Right lobe of liver (tissue), 6 donors: ENCODE data around the gene JPT1. TPM values are rescaled to one million over a fixed set of nuclear protein-coding genes. Genes with fewer than 3 reads are reported as not detected.
"Not testable (repeated sequence)": the region's sequence is repeated elsewhere in the genome, so short reads cannot be mapped to it uniquely, and the experiment has no call there.

Experiments
- ATAC-seq, 4 donors: fragments of 200-7000 bp; cut with Tn5 transposase; one replicate each; pipeline ENCODE4 v1.9.1; 2020; ENCODE audit warnings: mild to moderate bottlenecking in 4 of 4, moderate library complexity in 4 of 4
- DNase-seq, 3 donors: peaks; one replicate each; pipeline ENCODE4 v3.0.0-alpha.2; 2020
- H3K27ac ChIP-seq, 3 donors: fragments of 200-600 bp; one replicate each; pipeline ENCODE4 v1.8.0; 2022
- H3K27me3 ChIP-seq, 2 donors: fragments of 200-600 bp; one replicate each; pipeline ENCODE4 v1.8.0; 2022
- H3K36me3 ChIP-seq, 4 donors: fragments of 200-600 bp; sonication (generic) in 1 of 4; one replicate each; pipeline versions ENCODE4 v1.5.1 to v1.8.0; 2017 to 2022; ENCODE audit warnings: control low read depth in 1 of 4
- H3K4me1 ChIP-seq, 4 donors: fragments of 200-600 bp; sonication (generic) in 1 of 4; one replicate each; pipeline versions ENCODE4 v1.5.1 to v1.8.0; 2017 to 2022; ENCODE audit warnings: control low read depth in 1 of 4
- H3K4me3 ChIP-seq, 3 donors: fragments of 200-600 bp; one replicate each; pipeline ENCODE4 v1.8.0; 2022
- H3K9me3 ChIP-seq, 4 donors: fragments of 200-600 bp; sonication (generic) in 1 of 4; one replicate each; pipeline versions ENCODE4 v1.5.1 to v1.8.0; 2017 to 2022; ENCODE audit warnings: control low read depth in 1 of 4
- CTCF ChIP-seq, 4 donors: fragments of 200-600 bp in 3 of 4; fragments of 450-650 bp in 1 of 4; IDR thresholded peaks; one replicate each; pipeline versions ENCODE4 v1.5.1 to v1.8.0; 2016 to 2022; ENCODE audit warnings: antibody characterized with exemption in 4 of 4, mild to moderate bottlenecking in 2 of 4
- POLR2A ChIP-seq: fragments of 450-650 bp; IDR thresholded peaks from one replicate; pipeline ENCODE4 v1.6.1; 2017; ENCODE audit warnings: antibody characterized with exemption, mild to moderate bottlenecking
- WGBS: methylation state at CpG from one replicate; pipeline ENCODE4 v1.1.6; 2018; ENCODE audit warnings: low coverage, low lambda C conversion rate; ENCODE audit not compliant: insufficient coverage; ENCODE audit errors: missing lambda C conversion rate; 5-methylcytosine and 5-hydroxymethylcytosine counted together
- intact Hi-C, 2 donors: fragments of 100-400 bp; cut with DNase I; formaldehyde crosslinking; loops; one replicate each; pipeline versions ENCODE4 v1.11.2 to v1.14.1; 2022
- total RNA-seq, 6 experiments: library from RNA; depleted of rRNA in 2 of 6; stranded (reverse); fragments of >200 nt in 2 of 6; fragmentation: NEBNext Ultra II Directional in 3 of 6; extraction: Animal tissue kit (Norgen Biotek cat#: 25700) in 3 of 6; gene quantifications; one replicate each; pipeline versions ENCODE4 v1.1.0 to v1.2.4, GENCODE V29; 2016 to 2023
- donor health status: DM: no; HTN: yes; CAD: no.
- donor health status: DM: no; HTN: no; CAD: no.
- donor health status: DM: no; HTN: no; CAD: no.
- donor health status: DM: no; HTN: yes; CAD: no.
- donor health status: DM: no; HTN: yes; CAD: no.

The JPT1 gene
- total RNA-seq, 6 experiments from 2014 or later: 16.7 to 57.8 (median 29.5) TPM

- Histone ChIP-seq H3K4me1 (peaks cover 0 to 6% (median under 1%) of the 10 kb centered on the region in 4 donors), H3K4me3 (no peak overlapping the region), H3K27ac (no peak overlapping the region), H3K27me3 (no peaks in the 10 kb centered on the region), H3K36me3 (no peaks in the 10 kb centered on the region), H3K9me3 (no peaks in the 10 kb centered on the region)
- 56% methylated on average over 4 of the region's 33 CpGs for WGBS
- DNase-seq (no peak), ATAC-seq (no peak)
- intact Hi-C loops: no loop called here
- no peak for TF ChIP-seq POLR2A
- TF ChIP-seq CTCF (IDR thresholded peaks at IDR 0.05): no peak
These were observed 25.4 kb downstream of the JPT1 start for GRCh38 chr17:75128694-75129505.

- H3K27ac ChIP-seq, H3K27me3 ChIP-seq, H3K4me3 ChIP-seq, H3K4me1 ChIP-seq, H3K9me3 ChIP-seq, DNase-seq, H3K36me3 ChIP-seq, ATAC-seq, intact Hi-C loops: not testable (repeated sequence)
- 75% methylated on average over 5 of the region's 5 CpGs for WGBS
These were observed 26.4 kb downstream of the JPT1 start for GRCh38 chr17:75127936-75128335.

- Histone ChIP-seq H3K27ac (no peak overlapping the region), H3K36me3 (no peaks in the 10 kb centered on the region), H3K9me3 (no peaks in the 10 kb centered on the region), H3K4me1 (peaks cover 0 to 6% (median 2%) of the 10 kb centered on the region in 4 donors), H3K4me3 (no peak overlapping the region), H3K27me3 (no peaks in the 10 kb centered on the region)
- TF ChIP-seq POLR2A (no peak), CTCF (IDR thresholded peaks at IDR 0.05) (no peak)
- 94% methylated on average over 3 of the region's 8 CpGs for WGBS
- intact Hi-C loops: no loop called here
- ATAC-seq (no peak), DNase-seq (peak in 1 of 3 donors; percentile 15)
These were observed 27.4 kb downstream of the JPT1 start for GRCh38 chr17:75126954-75127353.

- peak in 1 of 3 donors; percentile 46 for DNase-seq
- no peaks in the 10 kb centered on the region for H3K36me3 ChIP-seq
- ATAC-seq: no peak
- H3K9me3 ChIP-seq: no peaks in the 10 kb centered on the region
- H3K27me3 ChIP-seq: no peaks in the 10 kb centered on the region
- TF ChIP-seq CTCF (IDR thresholded peaks at IDR 0.05) (no peak), POLR2A (no peak)
- peaks cover 0 to 6% (median 2%) of the 10 kb centered on the region in 4 donors for H3K4me1 ChIP-seq
- H3K27ac ChIP-seq: no peak overlapping the region
- intact Hi-C loops: no loop called here
- H3K4me3 ChIP-seq: no peak overlapping the region
- no CpG with 5 or more reads among the region's 3 CpGs for WGBS
These were observed 28.3 kb downstream of the JPT1 start for GRCh38 chr17:75125984-75126383.

- Histone ChIP-seq H3K4me1 (peaks cover 0 to 3% (median 0%) of the 10 kb centered on the region in 4 donors), H3K27ac (peak overlapping the region in 2 of 3 donors; percentile 18 to 43), H3K9me3 (no peaks in the 10 kb centered on the region), H3K4me3 (no peak overlapping the region), H3K36me3 (no peaks in the 10 kb centered on the region), H3K27me3 (no peaks in the 10 kb centered on the region)
- intact Hi-C loops: no loop called here
- DNase-seq (no peak), ATAC-seq (no peak)
- TF ChIP-seq POLR2A (no peak), CTCF (IDR thresholded peaks at IDR 0.05) (no peak)
- WGBS: no CpG with 5 or more reads among the region's 4 CpGs
These were observed 29.5 kb downstream of the JPT1 start for GRCh38 chr17:75124819-75125162.
